Right renal pelvis (tissue), 4 donors: ENCODE measurements around the gene PAMR1. TPM values are rescaled to one million over a fixed set of nuclear protein-coding genes. Genes with fewer than 3 reads are reported as not detected.

ENCODE experiments used
- DNase-seq, 4 donors: peaks; one replicate each; pipeline ENCODE4 v3.0.0-alpha.2; 2013; ENCODE audit warnings: low read depth in 4 of 4, low spot score in 3 of 4, missing footprints in 1 of 4
- polyA plus RNA-seq, 4 donors: library from polyadenylated mRNA; unstranded; fragments of 120-200 nt; gene quantifications; one replicate each; pipeline ENCODE4 v1.2.1, GENCODE V29; 2013; ENCODE audit not compliant: insufficient read length in 4 of 4

Gene PAMR1
- polyA plus RNA-seq, 4 donors, result 7.2 to 13.9 (median 10.2) TPM

- no peak for DNase-seq
These were observed 23.6 kb downstream of the PAMR1 start for GRCh38 chr11:35501776-35502175.

- DNase-seq, result no peak
These were observed 24.7 kb downstream of the PAMR1 start for GRCh38 chr11:35500744-35501143.

- no peak for DNase-seq
These were observed 29.0 kb downstream of the PAMR1 start for GRCh38 chr11:35496416-35496815.

DNA sequence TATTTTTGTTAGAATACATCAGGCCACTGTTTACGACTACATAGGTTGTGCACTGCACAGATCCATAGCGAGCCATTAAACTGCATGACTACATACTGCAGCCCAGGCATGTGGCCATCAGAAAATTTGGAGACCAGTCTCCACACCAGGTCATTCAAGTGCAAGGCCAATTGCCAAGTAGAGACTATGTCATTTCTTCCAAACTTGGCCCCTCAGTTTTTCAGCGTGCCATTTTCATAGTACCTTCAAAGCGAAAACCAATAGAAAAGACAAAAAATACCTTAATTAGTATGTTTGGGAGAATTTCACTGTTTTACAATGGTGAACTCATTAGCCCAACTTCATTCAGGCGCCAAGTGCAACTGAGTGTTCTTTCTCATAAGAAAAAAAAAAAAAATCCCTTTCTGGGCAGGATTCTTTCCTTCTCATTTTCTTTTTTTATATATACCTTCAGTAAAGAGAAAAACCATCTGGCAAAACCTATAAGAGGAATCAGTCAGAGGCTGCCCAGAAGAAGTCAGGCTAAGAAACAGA is 30.4 kb downstream of the PAMR1 start:
- no peak for DNase-seq

DNA sequence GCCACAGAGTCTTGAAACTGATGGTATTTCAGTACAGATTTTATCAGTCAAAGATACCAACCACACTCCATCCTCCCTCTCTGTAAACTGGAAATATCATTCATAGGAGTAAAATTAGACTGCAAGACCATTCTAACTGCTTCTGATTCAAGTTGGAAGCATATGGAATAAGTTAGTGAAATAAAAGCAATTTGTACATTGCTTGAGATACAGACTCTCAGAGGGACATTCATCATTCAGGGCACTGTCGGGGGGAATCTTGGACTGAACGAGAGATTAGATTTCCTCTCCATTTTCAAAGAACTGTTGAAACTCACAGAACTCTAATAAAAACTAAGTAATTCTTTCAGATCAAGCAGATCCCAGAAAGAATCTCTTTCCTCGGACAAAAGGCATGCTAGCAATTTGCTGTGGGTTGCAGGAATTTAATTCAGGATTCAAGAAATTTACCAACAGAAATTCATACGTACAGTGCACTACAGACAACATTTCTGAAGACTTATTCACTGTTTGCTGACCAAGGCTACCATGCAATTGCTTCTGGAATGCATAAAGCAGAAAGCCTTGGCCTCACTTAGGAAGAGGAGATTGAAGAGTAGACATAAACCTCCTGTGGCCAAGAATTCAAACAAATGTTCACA is 34.1 kb downstream of the PAMR1 start:
- no peak for DNase-seq

DNA sequence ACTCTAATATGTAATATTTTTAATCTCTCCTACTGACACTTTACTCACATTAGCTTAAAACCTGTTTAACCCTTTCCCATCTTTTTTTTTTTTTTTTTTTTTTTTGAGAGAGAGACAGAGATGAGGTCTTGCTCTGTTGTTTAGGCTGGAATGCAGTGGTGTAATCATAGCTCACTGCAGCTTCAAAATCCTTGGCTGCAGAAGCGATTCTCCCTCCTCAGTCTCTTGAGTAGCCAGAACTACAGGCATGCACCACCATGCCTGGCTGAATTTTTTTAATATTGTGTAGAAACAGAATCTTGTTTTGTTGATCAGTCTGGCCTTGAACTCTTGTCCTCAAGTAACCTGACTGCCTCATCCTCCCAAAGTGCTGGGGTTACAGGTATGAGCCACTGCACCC is 37.3 kb downstream of the PAMR1 start:
- DNase-seq, result no peak

DNA sequence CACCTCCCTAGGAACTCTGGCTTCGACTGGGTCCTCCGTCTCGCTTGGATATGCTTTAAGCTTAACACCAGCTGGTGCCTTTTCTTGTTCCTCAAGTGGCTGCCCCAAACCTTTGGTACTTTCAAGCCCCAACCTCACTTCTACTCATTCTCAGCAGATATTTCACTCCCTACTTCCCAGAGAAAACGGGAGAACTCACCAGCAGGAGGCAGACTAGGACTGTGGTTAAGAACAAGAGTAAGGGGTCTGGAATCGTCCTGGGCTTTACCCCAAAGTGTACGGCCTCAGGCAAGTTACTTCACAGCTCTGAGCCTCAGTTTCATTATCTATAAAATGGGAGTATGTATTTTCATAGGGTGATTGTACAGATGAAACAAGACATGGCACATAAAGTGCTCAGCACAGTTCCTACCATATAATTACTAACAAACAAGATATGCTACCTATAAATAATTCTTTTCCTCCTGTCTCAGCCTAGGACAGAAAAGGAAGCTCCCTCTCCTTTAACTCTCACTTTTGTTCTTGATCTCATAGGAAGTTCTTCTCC is 37.8 kb downstream of the PAMR1 start:
- no peak for DNase-seq

- no peak for DNase-seq
These were observed 38.5 kb downstream of the PAMR1 start for GRCh38 chr11:35486934-35487333.

DNA sequence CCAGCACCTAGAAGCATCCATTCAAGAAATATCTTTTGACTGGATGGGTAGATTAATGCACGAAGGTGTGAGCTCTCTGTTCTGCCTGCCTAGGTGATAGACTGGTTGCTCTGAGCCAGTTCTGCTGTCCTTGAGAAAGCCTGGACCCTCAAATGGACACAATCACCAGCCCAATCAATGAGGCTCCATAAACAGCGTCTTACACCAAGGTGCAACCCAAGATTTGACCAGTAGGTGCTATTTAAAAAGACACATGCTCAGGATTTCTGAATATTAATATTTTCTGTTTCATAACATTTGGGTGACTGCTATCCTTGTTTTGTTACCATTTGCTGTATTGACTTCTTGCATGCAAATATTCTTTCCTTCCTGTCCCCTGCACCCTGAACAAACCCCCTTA is 39.0 kb downstream of the PAMR1 start:
- DNase-seq, result no peak

- DNase-seq, result peak; percentile 55 to 77 (median 68)
These were observed 39.6 kb downstream of the PAMR1 start for GRCh38 chr11:35485656-35486322.

DNA sequence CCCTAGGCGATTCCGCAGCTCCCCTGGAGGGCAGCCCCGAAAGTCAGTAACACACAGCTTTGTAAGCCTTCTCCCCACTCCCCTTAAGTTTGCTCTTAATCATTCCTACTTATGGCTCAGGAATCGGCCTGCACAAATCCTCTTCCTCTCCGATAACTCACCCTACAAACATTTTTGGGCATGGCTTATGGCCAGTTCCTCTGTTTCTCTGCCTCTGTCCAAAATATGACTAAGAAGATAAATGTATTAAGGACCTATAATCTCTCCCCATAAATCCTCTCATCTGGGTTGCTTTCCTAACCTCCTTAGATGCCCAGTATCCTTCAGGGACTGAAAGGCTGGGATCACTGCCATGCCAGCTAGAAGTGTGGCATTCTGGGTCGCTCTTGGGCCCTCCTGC is 41.0 kb downstream of the PAMR1 start:
- DNase-seq, result no peak

- no peak for DNase-seq
These were observed 42.1 kb downstream of the PAMR1 start for GRCh38 chr11:35483131-35483820.

DNA sequence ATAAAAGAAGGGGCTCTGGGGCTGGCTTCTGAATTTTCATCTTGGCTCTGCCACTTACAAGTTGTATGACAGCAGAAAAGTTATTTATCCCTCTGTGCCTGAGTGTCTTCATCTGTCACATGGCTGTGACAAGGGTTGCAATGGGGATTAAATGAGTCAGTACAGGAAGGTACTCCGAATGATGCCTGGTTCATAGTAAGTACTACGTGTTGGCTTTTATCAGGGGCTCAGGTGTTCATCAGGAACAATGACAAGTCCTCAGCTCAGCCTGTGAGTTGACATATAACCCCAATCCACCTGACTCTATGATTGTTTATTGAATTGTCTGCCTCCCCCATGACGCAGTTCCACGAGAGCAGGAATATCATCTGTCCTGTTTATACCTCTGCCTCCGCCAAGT is 45.7 kb downstream of the PAMR1 start:
- DNase-seq, result no peak

- no peak for DNase-seq
These were observed 46.8 kb downstream of the PAMR1 start for GRCh38 chr11:35478471-35479091.

DNA sequence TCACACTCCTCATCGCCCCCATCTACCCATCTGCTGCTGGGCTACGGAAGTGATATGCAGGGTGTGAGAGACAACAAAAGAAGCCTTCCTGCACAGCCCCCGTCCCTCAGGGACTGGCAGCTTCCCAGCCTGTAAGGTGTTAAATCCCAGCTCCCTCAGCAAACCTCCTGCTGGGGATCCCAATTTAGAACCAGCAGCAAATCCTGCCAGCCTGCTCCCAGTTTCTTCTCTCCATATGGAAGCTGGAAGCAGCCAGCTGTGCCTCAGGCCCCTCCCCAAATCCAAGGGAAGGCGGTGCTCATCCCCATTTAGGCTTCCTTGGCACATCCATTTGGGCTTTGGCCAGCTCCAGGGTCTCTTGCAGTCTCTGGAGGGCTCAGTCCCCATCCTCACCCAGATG is 47.5 kb downstream of the PAMR1 start:
- no peak for DNase-seq

GRCh38 chr11:35474688-35475087 is 50.7 kb downstream of the PAMR1 start:
- no peak for DNase-seq

DNA sequence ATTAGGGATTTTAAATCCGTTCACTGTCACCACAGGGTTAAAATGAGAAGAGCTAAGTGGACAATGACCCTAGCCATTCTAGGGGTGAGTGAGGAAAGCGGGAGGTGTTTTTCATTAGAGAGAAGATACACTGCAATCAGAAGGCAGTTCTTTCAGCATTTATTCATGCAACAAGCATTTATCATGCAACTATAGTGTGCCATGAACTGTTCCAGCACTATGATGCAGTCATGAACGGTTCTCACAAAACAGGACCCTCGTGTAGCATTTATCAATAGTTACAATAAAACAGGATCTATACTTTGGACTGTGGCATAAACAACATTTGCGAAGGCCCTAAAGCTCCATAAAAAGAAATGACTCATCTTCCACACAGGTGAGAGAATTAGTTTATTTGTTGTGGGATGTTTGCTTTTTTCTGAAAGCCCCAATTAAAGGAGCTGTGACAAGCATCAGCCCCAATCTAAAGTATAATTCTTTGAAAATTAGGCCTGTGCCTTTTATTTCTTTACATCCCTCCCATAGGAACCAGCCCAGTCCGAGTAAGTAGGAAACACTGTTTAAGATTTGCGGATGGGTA is 51.5 kb downstream of the PAMR1 start:
- DNase-seq, result no peak

GRCh38 chr11:35470616-35471015 is 54.8 kb downstream of the PAMR1 start:
- no peak for DNase-seq

DNA sequence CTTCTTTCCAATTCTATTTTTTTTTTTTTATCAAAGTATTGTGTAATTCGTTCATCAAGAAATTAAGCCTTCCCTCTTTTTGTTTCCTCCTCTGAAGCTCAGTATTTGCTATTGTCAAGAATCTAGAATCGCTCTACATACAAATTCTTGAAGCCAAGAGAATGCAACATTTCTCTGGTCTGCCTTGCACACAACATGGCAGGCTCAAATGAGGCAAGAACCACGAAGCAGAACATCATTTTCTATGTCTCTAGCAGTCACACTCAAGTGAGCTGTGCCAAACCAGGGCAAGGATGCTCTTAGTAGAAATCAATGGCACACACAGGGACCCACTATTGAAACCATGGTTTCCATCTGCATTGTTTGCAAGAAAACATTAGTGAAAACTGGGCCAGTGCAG is 59.4 kb downstream of the PAMR1 start:
- no peak for DNase-seq

DNA sequence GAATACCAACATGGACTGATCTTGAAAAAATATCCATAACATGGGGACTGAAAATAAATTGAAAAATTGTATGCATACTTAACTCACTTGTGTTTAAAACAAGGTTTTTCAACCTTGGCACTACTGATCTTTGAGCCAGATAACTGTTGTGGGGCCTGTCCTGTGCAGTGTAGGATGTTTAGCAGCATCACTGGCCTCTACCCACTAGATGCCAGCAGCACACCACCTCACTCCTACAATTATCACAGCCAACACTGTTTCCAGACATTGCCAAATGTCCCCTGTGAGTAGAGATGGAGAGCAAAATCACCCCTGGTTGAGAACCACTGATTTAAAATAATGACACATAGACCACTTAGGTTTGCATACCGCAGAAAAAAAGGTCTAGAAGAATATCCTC is 61.1 kb downstream of the PAMR1 start:
- DNase-seq, result no peak

DNA sequence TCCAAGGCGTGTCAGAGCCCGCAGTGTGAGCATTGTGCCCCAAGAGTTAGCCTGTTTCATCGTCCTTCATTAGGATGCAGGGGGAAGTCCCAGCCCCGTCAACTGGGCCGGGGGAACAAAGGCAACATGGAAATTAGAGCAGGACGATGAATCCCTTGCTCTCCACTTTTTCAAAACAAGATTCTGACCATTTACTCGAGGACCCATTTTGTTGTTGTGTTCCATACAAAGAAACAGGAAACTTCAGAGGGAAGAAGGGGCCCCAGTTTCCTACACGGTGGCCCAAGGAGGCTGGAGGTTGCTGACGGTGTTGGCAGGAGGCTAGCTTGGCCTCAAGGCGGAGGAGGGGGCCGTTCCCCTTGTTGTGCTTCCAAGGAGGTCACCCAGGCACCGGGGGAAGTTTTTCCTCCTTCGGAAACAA is 62.1 kb downstream of the PAMR1 start:
- DNase-seq, result no peak
